Panc1 (cell line): Measurements from ENCODE around the gene DIDO1. TPM values are rescaled to one million over a fixed set of nuclear protein-coding genes. Genes with fewer than 3 reads are reported as not detected.

Experiments
- ATAC-seq: fragments of 200-7000 bp; cut with Tn5 transposase; 2 replicates; pipeline ENCODE4 v1.9.1; 2020; ENCODE audit warnings: mild to moderate bottlenecking, moderate library complexity
- BruUV-seq: library from RNA; stranded (reverse); fragments of 400-500 nt; replicated peaks from 2 replicates; lab custom pipeline; 2021; lab: Mats Ljungman, UMichigan
- CTCF ChIA-PET: fragments of 300-600 bp; sonication (Branson Sonifier 250); formaldehyde crosslinking; loops from one replicate; lab custom pipeline; 2022; ENCODE audit warnings: antibody characterized with exemption; lab: Charles Lee
- POLR2A ChIA-PET: fragments of 300-600 bp; sonication (Branson Sonifier 250); formaldehyde crosslinking; loops from one replicate; lab custom pipeline; 2022; ENCODE audit warnings: antibody characterized with exemption; lab: Charles Lee
- DNase-seq: peaks from one replicate; pipeline ENCODE4 v3.0.0-alpha.2; 2010; ENCODE audit warnings: low read depth, low spot score
- H3K27ac ChIP-seq: 2 replicates; pipeline ENCODE4 v1.5.1; 2011; ENCODE audit warnings: mild to moderate bottlenecking, low read length, inconsistent platforms
- H3K27me3 ChIP-seq: fragments of 200-500 bp; sonication (Bioruptor generic); 2 replicates; pipeline ENCODE4 v1.6.0; 2014; ENCODE audit warnings: low read length, inconsistent platforms; ENCODE audit not compliant: control insufficient read depth, insufficient read depth
- H3K36me3 ChIP-seq: fragments of 200-500 bp; sonication (Bioruptor generic); 2 replicates; pipeline ENCODE4 v1.5.1; 2014; ENCODE audit warnings: inconsistent platforms, mild to moderate bottlenecking, low read length, moderate library complexity; ENCODE audit not compliant: control insufficient read depth, insufficient read depth
- H3K4me1 ChIP-seq: 2 replicates; pipeline ENCODE4 v1.5.1; 2011; ENCODE audit warnings: inconsistent platforms, mild to moderate bottlenecking, low read length, moderate library complexity; ENCODE audit not compliant: control insufficient read depth, insufficient read depth
- H3K4me3 ChIP-seq, 2 experiments: 2 replicates each; pipeline ENCODE4 v1.5.1; 2011 to 2012; ENCODE audit warnings: low read depth in 2 of 2, low read length in 2 of 2, mild to moderate bottlenecking in 2 of 2, inconsistent platforms in 1 of 2, moderate library complexity in 1 of 2
- H3K9me3 ChIP-seq: fragments of 200-500 bp; sonication (Bioruptor generic); 2 replicates; pipeline ENCODE4 v1.5.1; 2014; ENCODE audit warnings: low read depth, mild to moderate bottlenecking, inconsistent platforms, low read length, moderate library complexity; ENCODE audit not compliant: control insufficient read depth, insufficient read depth
- CTCF ChIP-seq: fragments of 450-650 bp; IDR thresholded peaks from 2 replicates; pipeline ENCODE4 v1.5.1; 2017; ENCODE audit warnings: mild to moderate bottlenecking
- POLR2AphosphoS5 ChIP-seq: IDR thresholded peaks from 2 replicates; pipeline ENCODE4 v1.6.1; 2012; ENCODE audit warnings: mild to moderate bottlenecking, low read depth, low read length, moderate library complexity
- REST ChIP-seq, 2 experiments: IDR thresholded peaks; 2 replicates each; pipeline ENCODE4 v1.6.1; 2011 to 2012; ENCODE audit warnings: low read depth in 2 of 2, control low read depth in 1 of 2, low read length in 1 of 2, mild to moderate bottlenecking in 1 of 2, moderate library complexity in 1 of 2; ENCODE audit not compliant: insufficient read depth in 1 of 2
- SIN3A ChIP-seq: IDR thresholded peaks from 2 replicates; pipeline ENCODE4 v1.6.1; 2012; ENCODE audit warnings: low read depth, mild to moderate bottlenecking, low read length, moderate library complexity, borderline replicate concordance; ENCODE audit not compliant: insufficient read depth
- TCF7L2 ChIP-seq: IDR thresholded peaks from 2 replicates; pipeline ENCODE4 v1.6.1; 2011; ENCODE audit warnings: mild to moderate bottlenecking, low read depth, low read length, inconsistent platforms
- in situ Hi-C: cut with HindIII; loops from 2 replicates; pipeline ENCODE4 v1.10.0; 2016; ENCODE audit warnings: low sequenced_read_pairs, low pct_unique_long_range_greater_than_20kb
- intact Hi-C: fragments of 100-400 bp; cut with micrococcal nuclease; formaldehyde crosslinking; loops from one replicate; pipeline ENCODE4 v1.10.0; 2022; ENCODE audit not compliant: unreplicated experiment
- total RNA-seq: library from RNA; stranded (reverse); gene quantifications from one replicate; pipeline ENCODE4 v1.2.1, GENCODE V29; 2021; ENCODE audit not compliant: unreplicated experiment

Gene DIDO1
- total RNA-seq, 1 experiment from 2014 or later: 57.3 TPM

- H3K27me3 ChIP-seq: no peaks in the 10 kb centered on the region
- BruUV-seq: no TSS peak
- intact Hi-C loops: no loop called here
- CTCF ChIA-PET: no interaction called here
- in situ Hi-C loops: no loop called here
- no peaks in the 10 kb centered on the region for H3K9me3 ChIP-seq
- H3K4me3 ChIP-seq: no peak overlapping the region
- no peaks in the 10 kb centered on the region for H3K4me1 ChIP-seq
- no peak overlapping the region for H3K27ac ChIP-seq
- DNase-seq: no peak
- H3K36me3 ChIP-seq: peaks cover 13% of the 10 kb centered on the region
- POLR2A ChIA-PET: no interaction called here
- ATAC-seq: no peak
- TF ChIP-seq REST (IDR thresholded peaks at IDR 0.05; ENCODE audit: insufficient read depth in 1 of 2, low read depth in 2 of 2, low read length in 1 of 2): no peak
These were observed 20.6 kb upstream of the DIDO1 start for GRCh38 chr20:62946918-62947317.

- Histone ChIP-seq H3K9me3 (no peaks in the 10 kb centered on the region), H3K4me3 (no peak overlapping the region), H3K27ac (no peak overlapping the region), H3K4me1 (no peaks in the 10 kb centered on the region), H3K36me3 (peaks cover 13% of the 10 kb centered on the region), H3K27me3 (no peaks in the 10 kb centered on the region)
- in situ Hi-C loops: no loop called here
- POLR2A ChIA-PET: no interaction called here
- no peak for ATAC-seq
- CTCF ChIA-PET: no interaction called here
- TF ChIP-seq REST (IDR thresholded peaks at IDR 0.05; ENCODE audit: insufficient read depth in 1 of 2, low read depth in 2 of 2, low read length in 1 of 2): no peak
- TF ChIP-seq CTCF: no peak
- no peak for TF ChIP-seq POLR2AphosphoS5
- no peak for TF ChIP-seq SIN3A
- TF ChIP-seq TCF7L2: no peak
- DNase-seq: no peak
- intact Hi-C loops: no loop called here
- BruUV-seq: no TSS peak
These were observed 19.6 kb upstream of the DIDO1 start for GRCh38 chr20:62945771-62946339.
